Neural progenitor cell (in vitro differentiated cells): Measurements from ENCODE around the gene RBM25. TPM values are rescaled to one million over a fixed set of nuclear protein-coding genes. Genes with fewer than 3 reads are reported as not detected.
A peak's percentile ranks its signal among the peaks of the same experiment; 100 is the strongest.

ENCODE experiments used
- DNase-seq: peaks from one replicate; pipeline ENCODE4 v3.0.0-alpha.2; 2016; ENCODE audit warnings: low spot score
- H2AFZ ChIP-seq: fragments of 200-600 bp; sonication (generic); replicated peaks from 2 replicates; pipeline ENCODE4 v1.6.1; 2016; ENCODE audit warnings: antibody characterized with exemption
- H3F3A ChIP-seq: fragments of 200-600 bp; sonication (generic); 2 replicates; pipeline ENCODE4 v1.6.1; 2016; ENCODE audit warnings: antibody characterized with exemption, low read depth
- H3K27ac ChIP-seq: fragments of 200-600 bp; sonication (generic); 2 replicates; pipeline ENCODE4 v1.5.1; 2016; ENCODE audit warnings: mild to moderate bottlenecking
- H3K27me3 ChIP-seq: fragments of 200-600 bp; sonication (generic); 2 replicates; pipeline ENCODE4 v1.6.1; 2016; ENCODE audit warnings: mild to moderate bottlenecking, moderate library complexity
- H3K36me3 ChIP-seq: fragments of 200-600 bp; sonication (generic); 2 replicates; pipeline ENCODE4 v1.5.1; 2016
- H3K4me1 ChIP-seq: fragments of 200-600 bp; sonication (generic); 2 replicates; pipeline ENCODE4 v1.6.1; 2016; ENCODE audit warnings: mixed run types
- H3K4me2 ChIP-seq: fragments of 200-600 bp; sonication (generic); 2 replicates; pipeline ENCODE4 v1.6.1; 2016
- H3K4me3 ChIP-seq: fragments of 200-600 bp; sonication (generic); 2 replicates; pipeline ENCODE4 v1.5.1; 2016
- H3K79me2 ChIP-seq: fragments of 200-600 bp; sonication (generic); 2 replicates; pipeline ENCODE4 v1.6.1; 2016; ENCODE audit warnings: low read depth
- H3K9ac ChIP-seq: fragments of 200-600 bp; sonication (generic); 2 replicates; pipeline ENCODE4 v1.6.1; 2016
- H3K9me3 ChIP-seq: fragments of 200-600 bp; sonication (generic); 2 replicates; pipeline ENCODE4 v1.5.1; 2016; ENCODE audit warnings: low read depth
- H4K20me1 ChIP-seq: fragments of 200-600 bp; sonication (generic); 2 replicates; pipeline ENCODE4 v1.6.1; 2016; ENCODE audit warnings: low read depth
- H3K27ac Mint-ChIP-seq: 3 replicates; pipeline ENCODE4 v1.8.0; 2021; ENCODE audit warnings: mixed read lengths
- H3K27me3 Mint-ChIP-seq: 2 replicates; pipeline ENCODE4 v1.8.0; 2022; ENCODE audit warnings: low read depth, mild to moderate bottlenecking, inconsistent platforms, moderate library complexity, mixed read lengths; ENCODE audit not compliant: insufficient read depth
- H3K36me3 Mint-ChIP-seq: 3 replicates; pipeline ENCODE4 v1.8.0; 2021; ENCODE audit warnings: mixed read lengths
- H3K4me1 Mint-ChIP-seq: 3 replicates; pipeline ENCODE4 v1.8.0; 2021; ENCODE audit warnings: mixed read lengths
- H3K4me3 Mint-ChIP-seq: 3 replicates; pipeline ENCODE4 v1.8.0; 2021; ENCODE audit warnings: mild to moderate bottlenecking, moderate library complexity, mixed read lengths
- H3K9me3 Mint-ChIP-seq: 3 replicates; pipeline ENCODE4 v1.8.0; 2020; ENCODE audit warnings: mixed read lengths
- CTCF ChIP-seq: fragments of 200-600 bp; sonication (generic); IDR thresholded peaks from 2 replicates; pipeline ENCODE4 v1.5.1; 2017; ENCODE audit warnings: antibody characterized with exemption, mild to moderate bottlenecking
- EZH2 ChIP-seq: fragments of 200-600 bp; sonication (generic); IDR thresholded peaks from 2 replicates; pipeline ENCODE4 v1.6.1; 2017; ENCODE audit warnings: antibody characterized with exemption, mild to moderate bottlenecking, moderate library complexity
- EZH2phosphoT487 ChIP-seq: fragments of 200-600 bp; sonication (generic); IDR thresholded peaks from 2 replicates; pipeline ENCODE4 v1.6.1; 2017; ENCODE audit warnings: antibody characterized with exemption
- total RNA-seq: library from RNA; depleted of rRNA; stranded (reverse); fragments of >200 nt; gene quantifications from 2 replicates; pipeline ENCODE4 v1.2.3, GENCODE V29; 2015; ENCODE audit warnings: low replicate concordance

The RBM25 gene
- total RNA-seq, 1 donor from 2014 or later, result 162 TPM

DNA sequence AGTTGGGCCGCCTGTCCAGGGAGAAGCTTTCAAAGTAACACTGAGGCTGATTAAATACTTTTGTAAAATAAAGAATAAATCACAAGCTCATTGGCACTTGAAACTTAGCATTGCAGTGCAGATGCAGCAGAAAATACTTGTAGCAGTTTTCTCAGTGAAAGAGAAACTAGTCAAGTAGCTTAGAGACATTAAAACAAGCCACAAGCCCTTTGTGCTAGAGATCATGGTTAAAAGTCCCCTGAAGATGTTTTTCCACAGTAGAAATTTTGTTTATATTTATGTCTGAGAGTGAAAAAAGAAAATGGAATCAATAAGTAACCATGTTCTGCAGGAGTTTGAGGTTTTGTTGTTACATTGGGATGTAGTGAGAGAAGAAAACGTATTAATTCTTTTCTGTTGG is 83.9 kb downstream of the RBM25 start:
- H3K9ac ChIP-seq, result no peak overlapping the region
- peak overlapping the region; percentile 78 for H3K27ac ChIP-seq

GRCh38 chr14:73143003-73143402 is 84.7 kb downstream of the RBM25 start:
- Histone ChIP-seq H4K20me1 (peaks cover 57% of the 10 kb centered on the region), H3K4me1 (peaks cover 17% of the 10 kb centered on the region), H3K79me2 (peaks cover 98% of the 10 kb centered on the region), H3K36me3 (no peaks in the 10 kb centered on the region), H3F3A (peaks cover 18% of the 10 kb centered on the region), H3K9ac (no peak overlapping the region), H3K27me3 (no peaks in the 10 kb centered on the region), H3K4me2 (peak overlapping the region; percentile 65), H3K27ac (peak overlapping the region; percentile 78), H2AFZ (no peak overlapping the region), H3K9me3 (no peaks in the 10 kb centered on the region), H3K4me3 (peak overlapping the region; percentile 10)
- Mint-ChIP-seq H3K9me3 (no peaks in the 10 kb centered on the region), H3K27ac (peak overlapping the region; percentile 82), H3K4me1 (peaks cover 28% of the 10 kb centered on the region), H3K4me3 (no peak overlapping the region), H3K36me3 (peaks cover 9% of the 10 kb centered on the region), H3K27me3 (no peaks in the 10 kb centered on the region)
- TF ChIP-seq CTCF (no peak), EZH2phosphoT487 (no peak), EZH2 (no peak)
- peak; percentile 62 for DNase-seq

More for the DNA sequence above, 83.9 kb downstream of the RBM25 start:
- Histone ChIP-seq H4K20me1 (peaks cover 56% of the 10 kb centered on the region), H3K4me3 (no peak overlapping the region), H3F3A (peaks cover 19% of the 10 kb centered on the region), H3K4me1 (peaks cover 20% of the 10 kb centered on the region), H3K36me3 (no peaks in the 10 kb centered on the region), H3K4me2 (peak overlapping the region; percentile 65), H3K27me3 (no peaks in the 10 kb centered on the region), H3K79me2 (peaks cover 99% of the 10 kb centered on the region), H2AFZ (no peak overlapping the region), H3K9me3 (no peaks in the 10 kb centered on the region)
- no peaks in the 10 kb centered on the region for H3K27me3 Mint-ChIP-seq
- peaks cover 9% of the 10 kb centered on the region for H3K36me3 Mint-ChIP-seq
- H3K4me3 Mint-ChIP-seq, result no peak overlapping the region
- DNase-seq, result no peak
- peaks cover 32% of the 10 kb centered on the region for H3K4me1 Mint-ChIP-seq
- H3K9me3 Mint-ChIP-seq, result no peaks in the 10 kb centered on the region
- no peak for TF ChIP-seq CTCF
- no peak for TF ChIP-seq EZH2
- TF ChIP-seq EZH2phosphoT487, result no peak
- no peak overlapping the region for H3K27ac Mint-ChIP-seq

- Histone ChIP-seq H3K4me1 (peaks cover 17% of the 10 kb centered on the region), H3K27me3 (no peaks in the 10 kb centered on the region), H2AFZ (no peak overlapping the region), H3K79me2 (peaks cover 92% of the 10 kb centered on the region), H3K9ac (no peak overlapping the region), H3F3A (peaks cover 18% of the 10 kb centered on the region), H3K9me3 (no peaks in the 10 kb centered on the region), H4K20me1 (peaks cover 59% of the 10 kb centered on the region), H3K36me3 (no peaks in the 10 kb centered on the region), H3K4me3 (no peak overlapping the region), H3K27ac (peak overlapping the region; percentile 78), H3K4me2 (peak overlapping the region; percentile 65)
- H3K4me3 Mint-ChIP-seq, result no peak overlapping the region
- H3K36me3 Mint-ChIP-seq, result peaks cover 9% of the 10 kb centered on the region
- no peaks in the 10 kb centered on the region for H3K9me3 Mint-ChIP-seq
- no peak overlapping the region for H3K27ac Mint-ChIP-seq
- H3K27me3 Mint-ChIP-seq, result no peaks in the 10 kb centered on the region
- DNase-seq, result no peak
- TF ChIP-seq EZH2 (no peak), CTCF (no peak), EZH2phosphoT487 (no peak)
- H3K4me1 Mint-ChIP-seq, result peaks cover 28% of the 10 kb centered on the region
These were observed 85.3 kb downstream of the RBM25 start for GRCh38 chr14:73143617-73144016.
